ENCODE data around the gene IFI16. TPM values are rescaled to one million over a fixed set of nuclear protein-coding genes. Genes with fewer than 3 reads are reported as not detected.
A peak's percentile ranks its signal among the peaks of the same experiment; 100 is the strongest.

The IFI16 gene
- total RNA-seq, 2 experiments from 2014 or later: 190 to 199 TPM

DNA sequence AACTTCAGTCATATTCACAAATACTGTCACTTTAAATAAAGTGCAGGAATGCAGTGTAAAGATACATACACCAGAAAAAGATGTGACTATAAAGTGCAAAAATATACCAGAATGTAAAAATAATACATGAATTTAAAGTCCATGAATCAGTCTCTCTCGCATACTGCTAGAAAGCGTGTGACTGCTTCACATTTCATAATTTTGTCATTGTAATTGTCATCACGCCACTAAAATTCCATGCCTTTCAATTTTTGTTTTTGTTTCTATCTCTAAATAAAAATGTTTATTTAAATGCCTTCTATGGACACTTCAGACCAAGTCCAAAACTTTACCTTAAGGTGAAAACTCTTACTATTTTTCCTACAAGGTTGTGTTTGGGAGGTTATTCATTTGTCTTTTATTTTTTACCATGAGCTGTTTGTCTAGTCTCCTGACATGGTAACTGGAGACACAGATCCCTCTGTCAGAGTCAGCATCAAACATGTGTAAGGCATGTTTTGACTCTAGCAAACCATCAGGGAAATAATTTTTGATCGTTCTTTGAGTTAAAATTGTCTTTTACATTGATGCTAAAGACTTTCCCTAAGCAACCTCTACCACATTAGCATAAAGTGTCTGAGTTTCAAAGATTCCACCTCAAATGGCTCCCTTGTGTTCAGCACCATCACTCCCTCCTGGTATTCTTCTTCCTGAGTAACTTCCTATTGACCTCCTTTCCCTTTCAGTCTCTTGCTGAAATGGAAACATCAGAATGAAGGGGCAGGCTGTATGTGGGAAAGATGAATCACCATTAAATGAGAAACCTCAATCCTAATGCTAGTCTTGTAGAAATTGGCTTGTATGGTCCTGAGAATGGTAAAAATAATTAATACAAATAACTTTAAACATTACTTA, 80.8 kb downstream of the IFI16 start:
- Mint-ChIP-seq H3K36me3 (ENCODE audit: low read depth) (no peaks in the 10 kb centered on the region), H3K9me3 (no peaks in the 10 kb centered on the region), H3K27ac (peak overlapping the region; percentile 82), H3K4me1 (ENCODE audit: low read depth) (peaks cover 44% of the 10 kb centered on the region), H3K4me3 (no peak overlapping the region), H3K27me3 (no peaks in the 10 kb centered on the region)
- no peak for ATAC-seq
- ChIA-PET CTCF (interaction anchor here (0.6 to 3.3 kb wide), 9 partner anchors 8 to 730 kb away, joined by 3 to 46 read pairs (median 5); partner anchors contain the start of genes AIM2 and IFI16), POLR2A (interaction anchor here (1.7 to 2.9 kb wide), 2 partner anchors 13 to 78 kb away, joined by 4 to 12 read pairs; partner anchors contain the start of gene AIM2)
- intact Hi-C loops (cut with micrococcal nuclease): no loop called here
- DNase-seq: no peak
- TF ChIP-seq, protein P1, sequence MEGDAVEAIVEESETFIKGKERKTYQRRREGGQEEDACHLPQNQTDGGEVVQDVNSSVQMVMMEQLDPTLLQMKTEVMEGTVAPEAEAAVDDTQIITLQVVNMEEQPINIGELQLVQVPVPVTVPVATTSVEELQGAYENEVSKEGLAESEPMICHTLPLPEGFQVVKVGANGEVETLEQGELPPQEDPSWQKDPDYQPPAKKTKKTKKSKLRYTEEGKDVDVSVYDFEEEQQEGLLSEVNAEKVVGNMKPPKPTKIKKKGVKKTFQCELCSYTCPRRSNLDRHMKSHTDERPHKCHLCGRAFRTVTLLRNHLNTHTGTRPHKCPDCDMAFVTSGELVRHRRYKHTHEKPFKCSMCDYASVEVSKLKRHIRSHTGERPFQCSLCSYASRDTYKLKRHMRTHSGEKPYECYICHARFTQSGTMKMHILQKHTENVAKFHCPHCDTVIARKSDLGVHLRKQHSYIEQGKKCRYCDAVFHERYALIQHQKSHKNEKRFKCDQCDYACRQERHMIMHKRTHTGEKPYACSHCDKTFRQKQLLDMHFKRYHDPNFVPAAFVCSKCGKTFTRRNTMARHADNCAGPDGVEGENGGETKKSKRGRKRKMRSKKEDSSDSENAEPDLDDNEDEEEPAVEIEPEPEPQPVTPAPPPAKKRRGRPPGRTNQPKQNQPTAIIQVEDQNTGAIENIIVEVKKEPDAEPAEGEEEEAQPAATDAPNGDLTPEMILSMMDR (IDR thresholded peaks at IDR 0.05): no peak

- H3K27ac Mint-ChIP-seq: peak overlapping the region; percentile 75
- ChIA-PET CTCF (interaction anchor here (1.0 to 3.3 kb wide), 4 partner anchors 14 to 123 kb away, joined by 3 to 46 read pairs (median 4); partner anchors contain the start of genes AIM2 and IFI16), POLR2A (interaction anchor here (1.7 to 2.9 kb wide), 2 partner anchors 14 to 79 kb away, joined by 4 to 12 read pairs; partner anchors contain the start of gene AIM2)
- H3K4me3 Mint-ChIP-seq: no peak overlapping the region
- DNase-seq (no peak), ATAC-seq (peak; percentile 9)
- H3K4me1 Mint-ChIP-seq (ENCODE audit: low read depth): peaks cover 44% of the 10 kb centered on the region
- intact Hi-C loops (cut with micrococcal nuclease): no loop called here
- no peaks in the 10 kb centered on the region for H3K36me3 Mint-ChIP-seq (ENCODE audit: low read depth)
- TF ChIP-seq, protein P1 (IDR thresholded peaks at IDR 0.05): no peak
- H3K9me3 Mint-ChIP-seq: no peaks in the 10 kb centered on the region
- peaks cover 2% of the 10 kb centered on the region for H3K27me3 Mint-ChIP-seq
Measured at GRCh38 chr1:159091180-159091560, 81.5 kb downstream of the IFI16 start.

DNA sequence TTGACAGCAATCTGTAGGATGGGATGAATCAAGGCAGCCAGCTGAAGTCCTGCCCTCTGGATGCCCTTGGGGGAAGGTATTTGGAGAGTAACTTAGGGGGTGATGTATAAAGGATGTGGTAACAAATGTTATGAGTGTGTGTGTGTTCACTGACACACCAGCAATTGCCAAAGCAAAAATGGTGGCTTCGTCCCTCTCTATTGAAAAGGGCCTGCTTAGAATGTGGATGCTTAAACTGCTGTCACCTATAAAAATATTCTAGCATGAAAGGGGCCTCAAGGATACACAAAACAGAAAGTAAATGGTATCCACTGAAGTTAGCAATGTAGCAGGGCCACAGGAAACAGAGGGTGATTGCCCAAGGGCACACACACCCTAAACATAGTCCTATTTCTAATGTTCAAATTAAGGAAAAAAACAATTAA, 81.9 kb downstream of the IFI16 start:
- DNase-seq (peak; percentile 36), ATAC-seq (peak; percentile 72)
- Mint-ChIP-seq H3K4me1 (ENCODE audit: low read depth) (peaks cover 44% of the 10 kb centered on the region), H3K27me3 (peaks cover 5% of the 10 kb centered on the region), H3K36me3 (ENCODE audit: low read depth) (no peaks in the 10 kb centered on the region), H3K4me3 (no peak overlapping the region), H3K27ac (peak overlapping the region; percentile 75), H3K9me3 (no peaks in the 10 kb centered on the region)
- CTCF ChIA-PET: interaction anchor here (1.0 to 1.5 kb wide), 2 partner anchors 40 to 122 kb away, joined by 4 to 5 read pairs; no protein-coding TSS in a partner anchor
- TF ChIP-seq, protein P1 (IDR thresholded peaks at IDR 0.05): no peak
- POLR2A ChIA-PET: interaction anchor here (1.4 to 1.7 kb wide), 2 partner anchors 79 to 83 kb away, joined by 4 read pairs; no protein-coding TSS in a partner anchor
- intact Hi-C loops (cut with micrococcal nuclease): no loop called here

DNA sequence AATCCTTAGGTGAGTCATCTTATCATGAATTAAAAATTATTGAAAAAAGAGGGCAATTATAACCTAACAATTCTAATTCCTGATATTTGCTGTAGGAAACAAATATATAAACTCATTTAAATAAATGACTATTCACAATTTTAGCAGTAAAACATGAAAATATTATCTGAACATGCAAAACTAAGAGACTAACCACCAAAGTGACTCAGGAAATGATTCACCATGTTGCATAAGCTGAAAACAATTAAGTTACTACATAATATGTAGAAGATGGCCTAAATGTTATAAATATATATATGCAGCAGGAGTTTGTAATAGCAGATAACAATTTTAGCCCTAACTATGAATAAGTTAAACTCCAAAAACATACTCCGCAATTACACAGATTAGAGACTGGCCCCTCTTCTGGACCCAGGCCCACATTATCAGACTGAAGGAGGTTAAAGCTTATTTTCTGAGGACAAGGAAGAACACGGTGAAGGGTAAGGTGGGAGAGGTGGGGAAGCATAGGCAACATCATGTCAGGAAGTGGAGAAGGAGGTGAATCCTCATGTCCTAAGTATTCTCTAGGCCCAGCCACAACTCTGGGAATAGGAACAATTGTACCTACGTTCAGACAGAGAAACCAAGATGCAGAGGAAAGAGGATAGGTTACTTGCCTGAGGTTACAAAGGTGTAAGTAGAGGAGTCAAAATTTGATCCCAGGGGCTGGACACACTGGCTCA, 82.5 kb downstream of the IFI16 start:
- TF ChIP-seq, protein P1 (IDR thresholded peaks at IDR 0.05): no peak
- ATAC-seq: peak; percentile 22
- Mint-ChIP-seq H3K27ac (peak overlapping the region; percentile 75), H3K4me3 (no peak overlapping the region), H3K4me1 (ENCODE audit: low read depth) (peaks cover 42% of the 10 kb centered on the region), H3K36me3 (ENCODE audit: low read depth) (no peaks in the 10 kb centered on the region), H3K9me3 (no peaks in the 10 kb centered on the region), H3K27me3 (peaks cover 7% of the 10 kb centered on the region)
- DNase-seq: no peak
- intact Hi-C loops (cut with micrococcal nuclease): no loop called here
- POLR2A ChIA-PET: interaction anchor here (1.4 to 1.7 kb wide), 2 partner anchors 80 to 84 kb away, joined by 4 read pairs; no protein-coding TSS in a partner anchor
- CTCF ChIA-PET: interaction anchor here (1.5 kb wide), 1 partner anchor 39 kb away, joined by 4 read pairs; no protein-coding TSS in a partner anchor

All from activated CD8-positive, alpha-beta T cell treated with anti-CD3 and anti-CD28 coated beads for 36 hours (primary cell).